Activated T-helper 17 cell treated with anti-CD3 and anti-CD28 coated beads, Interleukin-2, amount 50 U/mL, for 72 hours (primary cell): ENCODE data around the gene EMC8. TPM values are rescaled to one million over a fixed set of nuclear protein-coding genes. Genes with fewer than 3 reads are reported as not detected.

Experiments used
- ATAC-seq: fragments of 150-1000 bp; cut with Tn5 transposase; replicated peaks from 2 replicates; pipeline ENCODE4 v1.10.0; 2021; ENCODE audit warnings: mild to moderate bottlenecking, moderate library complexity
- H3K27ac Mint-ChIP-seq: one replicate; pipeline ENCODE4 v1.8.0; 2022; ENCODE audit warnings: mixed read lengths
- H3K27me3 Mint-ChIP-seq: one replicate; pipeline ENCODE4 v1.8.0; 2022; ENCODE audit warnings: mixed read lengths
- H3K36me3 Mint-ChIP-seq: one replicate; pipeline ENCODE4 v1.8.0; 2022; ENCODE audit warnings: low read depth, mild to moderate bottlenecking, mixed read lengths
- H3K4me1 Mint-ChIP-seq: one replicate; pipeline ENCODE4 v1.8.0; 2022; ENCODE audit warnings: mixed read lengths
- H3K4me3 Mint-ChIP-seq: one replicate; pipeline ENCODE4 v1.8.0; 2022; ENCODE audit warnings: mild to moderate bottlenecking, mixed read lengths
- H3K9me3 Mint-ChIP-seq: one replicate; pipeline ENCODE4 v1.8.0; 2022; ENCODE audit warnings: mixed read lengths
- total RNA-seq, 2 donors: library from RNA; stranded (reverse); gene quantifications; one replicate each; pipeline ENCODE4 v1.2.3, GENCODE V29; 2022

Gene EMC8
- total RNA-seq, 2 donors from 2014 or later = 17.4 to 42.7 TPM

DNA sequence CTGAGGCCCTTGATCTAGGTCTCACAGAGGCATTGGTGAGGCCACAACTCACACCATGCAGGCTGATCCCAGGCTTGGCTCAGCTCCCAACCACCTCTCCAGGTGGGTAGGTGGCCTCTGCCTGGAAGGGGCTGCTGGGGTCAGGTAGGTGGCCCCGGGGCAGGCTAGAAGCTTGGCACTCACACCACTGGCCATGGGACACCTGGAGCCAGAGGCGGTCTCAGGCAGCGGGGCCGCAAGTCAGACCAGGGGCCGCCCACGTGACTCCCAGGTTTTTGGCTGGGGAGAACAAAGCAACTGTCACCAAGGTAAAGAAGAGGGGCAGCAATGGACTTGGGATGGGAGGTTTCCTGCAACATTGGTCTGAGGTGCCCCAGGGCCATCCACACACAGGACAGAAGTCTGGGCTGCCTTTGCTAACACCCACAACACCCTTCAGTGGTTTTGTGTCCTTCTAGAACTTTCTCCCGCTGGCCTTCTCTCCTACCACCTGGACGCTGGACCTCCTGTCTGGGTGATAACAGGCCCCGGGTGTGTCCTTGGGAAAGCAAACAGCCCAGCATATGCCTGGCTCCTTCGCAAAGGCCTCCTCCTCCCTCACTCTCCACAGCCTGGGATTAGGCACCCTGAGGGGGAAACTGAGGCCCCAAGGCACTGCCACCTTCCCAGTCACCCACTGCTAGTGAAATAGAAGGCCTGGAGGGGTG, 64.9 kb downstream of the EMC8 start:
- Mint-ChIP-seq H3K4me3 (no peak overlapping the region), H3K27me3 (no peaks in the 10 kb centered on the region), H3K36me3 (no peaks in the 10 kb centered on the region), H3K9me3 (no peaks in the 10 kb centered on the region), H3K4me1 (peaks cover 5% of the 10 kb centered on the region), H3K27ac (no peak overlapping the region)
- ATAC-seq = no peak

DNA sequence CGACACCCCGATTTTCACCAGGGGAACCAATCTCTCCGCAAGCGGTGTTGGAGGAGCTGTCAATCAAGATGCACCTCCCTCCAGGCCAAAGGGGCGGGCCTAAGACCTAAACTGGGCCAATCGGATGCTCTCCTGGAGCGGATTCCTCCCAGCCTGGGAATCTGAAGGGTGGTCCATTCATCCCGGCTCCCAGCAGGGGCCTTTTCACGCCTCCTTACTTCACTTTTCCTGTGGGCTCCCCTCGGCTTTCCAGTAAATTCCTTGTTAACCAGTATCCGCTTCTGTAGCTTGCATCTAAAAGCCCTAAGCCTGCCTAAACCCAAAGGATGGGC, 65.5 kb downstream of the EMC8 start:
- H3K27ac Mint-ChIP-seq = no peak overlapping the region

DNA sequence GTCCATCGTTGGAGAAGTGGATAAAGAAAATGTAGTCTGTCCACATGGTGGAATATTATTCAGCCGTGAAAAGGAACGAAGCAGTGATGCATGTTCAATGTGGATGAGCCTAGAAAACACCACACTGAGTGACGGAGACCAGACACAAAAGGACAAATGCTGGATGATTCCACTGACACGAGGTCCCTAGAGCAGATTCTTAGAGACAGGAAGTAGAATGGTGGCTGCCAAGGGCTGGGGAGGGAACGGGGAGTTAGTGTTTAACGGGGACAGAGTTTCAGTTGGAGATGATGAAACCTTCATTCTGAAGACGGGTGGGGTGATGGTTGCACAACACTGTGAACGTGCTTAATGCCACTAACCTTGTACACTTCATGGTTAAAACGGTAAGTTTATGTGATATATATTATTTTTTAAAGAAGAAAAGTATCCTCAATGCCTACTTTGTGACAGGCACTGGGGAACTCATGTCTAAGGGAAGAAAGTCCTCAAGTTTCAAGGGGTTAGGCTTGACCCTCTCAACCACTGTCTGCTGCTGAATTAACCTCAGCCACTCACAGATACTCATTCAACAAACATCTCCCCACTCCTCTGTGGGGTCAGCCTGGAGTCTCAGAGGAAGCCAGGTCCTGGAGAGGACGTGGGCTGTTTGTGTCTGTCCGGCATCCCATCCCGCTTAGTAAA, 66.0 kb downstream of the EMC8 start:
- Mint-ChIP-seq H3K4me1 (peaks cover 5% of the 10 kb centered on the region), H3K36me3 (no peaks in the 10 kb centered on the region), H3K27me3 (no peaks in the 10 kb centered on the region), H3K9me3 (no peaks in the 10 kb centered on the region), H3K4me3 (no peak overlapping the region), H3K27ac (no peak overlapping the region)
- ATAC-seq = no peak

More for the DNA sequence above, 65.5 kb downstream of the EMC8 start:
- H3K4me1 Mint-ChIP-seq = peaks cover 5% of the 10 kb centered on the region
- H3K4me3 Mint-ChIP-seq = no peak overlapping the region
- no peaks in the 10 kb centered on the region for H3K9me3 Mint-ChIP-seq
- H3K27me3 Mint-ChIP-seq = no peaks in the 10 kb centered on the region
- H3K36me3 Mint-ChIP-seq = no peaks in the 10 kb centered on the region
- ATAC-seq = no peak

DNA sequence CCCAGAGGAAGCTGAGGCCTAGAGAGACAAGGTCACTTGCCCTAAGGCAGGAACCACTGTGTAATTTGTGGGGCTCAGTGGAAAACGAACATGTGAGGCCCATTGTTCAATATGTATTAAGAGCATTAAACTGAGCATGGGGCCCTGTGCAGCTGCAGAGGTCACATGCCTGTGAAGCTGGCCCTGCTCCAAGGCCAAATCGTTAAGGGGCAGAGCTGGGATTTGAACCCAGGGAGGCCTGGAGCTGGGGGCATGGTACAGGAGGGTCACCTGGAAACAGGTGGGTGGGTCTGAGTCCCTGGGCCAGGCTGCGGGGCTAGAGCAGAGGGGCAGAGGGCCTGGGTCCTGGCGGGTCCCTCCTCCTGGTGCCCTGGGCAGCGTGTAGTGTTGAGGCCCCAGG, 68.2 kb downstream of the EMC8 start:
- Mint-ChIP-seq H3K27ac (no peak overlapping the region), H3K4me3 (no peak overlapping the region), H3K27me3 (no peaks in the 10 kb centered on the region), H3K36me3 (no peaks in the 10 kb centered on the region), H3K4me1 (peaks cover 5% of the 10 kb centered on the region), H3K9me3 (no peaks in the 10 kb centered on the region)
- no peak for ATAC-seq

DNA sequence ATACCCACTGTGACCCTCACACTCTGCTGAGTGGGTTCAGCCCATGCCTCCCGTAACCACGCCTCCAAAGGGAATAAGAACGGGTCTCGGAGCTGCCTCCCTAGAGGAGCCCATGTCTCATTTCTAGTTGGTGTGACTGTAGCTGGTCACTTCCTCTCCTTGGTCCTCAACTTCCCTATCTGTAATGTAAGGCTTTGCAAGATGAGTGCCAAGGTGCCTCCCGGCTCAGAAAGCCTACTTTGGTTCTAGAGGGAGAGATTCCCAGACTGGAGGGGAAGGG, 69.2 kb downstream of the EMC8 start:
- no peak for ATAC-seq
- no peaks in the 10 kb centered on the region for H3K4me1 Mint-ChIP-seq
- no peak overlapping the region for H3K4me3 Mint-ChIP-seq
- no peaks in the 10 kb centered on the region for H3K9me3 Mint-ChIP-seq
- no peaks in the 10 kb centered on the region for H3K36me3 Mint-ChIP-seq
- H3K27ac Mint-ChIP-seq = no peak overlapping the region
- no peaks in the 10 kb centered on the region for H3K27me3 Mint-ChIP-seq

DNA sequence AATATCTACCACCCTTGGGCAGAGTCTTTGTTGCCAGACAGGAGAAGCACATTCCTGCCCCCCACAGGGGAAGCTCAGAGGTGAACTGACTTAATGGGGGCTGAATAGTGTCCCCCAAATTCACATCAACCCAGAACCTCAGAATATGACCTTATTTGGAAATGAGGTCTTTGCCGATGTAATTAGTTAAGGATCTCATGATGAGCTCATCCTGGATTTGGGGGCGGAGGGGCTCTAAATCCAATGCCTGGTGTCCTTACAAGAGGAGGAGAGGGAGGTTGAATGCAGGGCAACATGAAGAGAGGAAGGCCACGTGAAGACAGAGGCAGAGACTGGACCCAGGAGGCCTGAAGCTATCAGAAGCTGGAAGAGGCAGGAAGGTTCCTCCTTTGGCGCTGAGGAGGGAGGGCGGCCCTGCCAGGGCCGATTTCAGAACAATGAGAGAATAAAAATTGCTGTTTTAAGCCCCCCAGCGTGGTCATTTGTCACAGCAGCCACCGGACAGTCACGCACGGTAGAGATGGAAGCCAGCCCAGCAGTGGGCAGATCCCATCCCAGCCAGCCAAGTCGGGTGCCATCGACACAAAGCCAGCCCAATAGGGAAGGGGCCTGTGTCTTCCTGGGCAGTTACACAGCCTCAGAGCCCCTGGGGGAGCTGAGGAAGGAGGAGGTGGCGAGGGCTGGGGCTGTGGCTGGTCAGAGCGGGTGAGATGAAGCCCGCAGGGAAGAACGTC, 69.7 kb downstream of the EMC8 start:
- no peaks in the 10 kb centered on the region for H3K27me3 Mint-ChIP-seq
- H3K27ac Mint-ChIP-seq = no peak overlapping the region
- H3K4me3 Mint-ChIP-seq = no peak overlapping the region
- no peaks in the 10 kb centered on the region for H3K36me3 Mint-ChIP-seq
- no peaks in the 10 kb centered on the region for H3K4me1 Mint-ChIP-seq
- no peak for ATAC-seq
- no peaks in the 10 kb centered on the region for H3K9me3 Mint-ChIP-seq

DNA sequence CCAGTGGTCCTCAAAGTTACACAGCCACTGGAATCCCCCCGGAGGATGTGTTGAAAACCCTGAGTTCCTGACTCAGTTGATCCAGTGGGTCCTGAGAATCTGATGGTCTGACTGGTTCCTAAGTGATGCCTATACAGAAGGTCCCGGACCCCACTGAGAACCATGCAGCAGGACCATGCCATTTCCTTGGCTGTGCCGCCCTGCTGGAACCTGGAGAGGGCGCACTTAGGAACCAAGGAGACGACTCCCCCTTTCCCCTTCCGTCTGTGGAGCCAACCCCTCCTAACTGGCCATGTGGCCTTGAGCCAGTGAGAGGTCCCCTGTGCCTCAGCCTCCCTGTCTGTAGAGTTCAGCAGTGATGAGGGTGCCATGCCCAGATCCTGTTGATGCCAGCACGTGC, 70.5 kb downstream of the EMC8 start:
- Mint-ChIP-seq H3K9me3 (no peaks in the 10 kb centered on the region), H3K36me3 (no peaks in the 10 kb centered on the region)

More for the DNA sequence above, 70.5 kb downstream of the EMC8 start:
- Mint-ChIP-seq H3K4me3 (no peak overlapping the region), H3K4me1 (no peaks in the 10 kb centered on the region), H3K27me3 (peaks cover 3% of the 10 kb centered on the region), H3K27ac (no peak overlapping the region)
- no peak for ATAC-seq

Other genes starting within 250 kb of the EMC8 start
- gene GSE1, start 186.2 kb downstream of the EMC8 start, total RNA-seq = 10 to 100 TPM; 12.1 to 17.4 TPM
- 10 to 100 TPM; 39.1 to 64.2 TPM for gene GINS2, start 110.6 kb downstream of the EMC8 start, total RNA-seq
- under 1 TPM in 1 of 2 donors, not detected in 1; 0.35 TPM for gene C16orf74, start 48.4 kb downstream of the EMC8 start, total RNA-seq
- gene COX4I1, start 151 bp upstream of the EMC8 start, total RNA-seq = 100 to 1,000 TPM; 415 to 467 TPM
- 10 to 100 TPM in 1 of 2 donors, 1 to 10 TPM in 1; 6.3 to 12.1 TPM for gene IRF8, start 99.6 kb upstream of the EMC8 start, total RNA-seq